ENCODE results near the gene PIAS3.
"Not testable (repeated sequence)": the region's sequence is repeated elsewhere in the genome, so short reads cannot be mapped to it uniquely, and the experiment has no call there.

Gene PIAS3

GRCh38 chr1:145877923-145878486, 19.1 kb upstream of the PIAS3 start:
- no peak for DNase-seq (ENCODE audit: low read depth in 1 of 2, low spot score in 1 of 2)

DNA sequence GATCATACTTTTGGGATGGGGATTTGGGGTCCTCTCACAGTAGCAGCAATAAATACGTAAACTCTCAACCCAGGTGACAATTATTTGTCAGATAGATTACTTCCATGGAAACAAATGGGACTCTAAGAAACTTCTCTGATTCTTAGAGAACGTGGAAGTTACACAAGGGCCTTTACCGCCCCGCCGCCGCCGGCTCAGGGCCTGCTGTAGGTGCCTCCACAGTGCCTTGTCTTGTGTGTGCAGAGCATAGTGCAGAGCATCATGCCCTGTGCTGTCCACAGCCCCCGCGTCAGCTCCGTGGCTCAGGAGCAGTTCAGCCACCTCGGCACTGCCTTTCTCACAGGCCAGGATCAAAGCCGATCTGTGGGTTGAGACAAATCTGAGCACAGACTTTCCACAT, 15.8 kb upstream of the PIAS3 start:
- DNase-seq (ENCODE audit: low read depth in 1 of 2, low spot score in 1 of 2): no peak

DNA sequence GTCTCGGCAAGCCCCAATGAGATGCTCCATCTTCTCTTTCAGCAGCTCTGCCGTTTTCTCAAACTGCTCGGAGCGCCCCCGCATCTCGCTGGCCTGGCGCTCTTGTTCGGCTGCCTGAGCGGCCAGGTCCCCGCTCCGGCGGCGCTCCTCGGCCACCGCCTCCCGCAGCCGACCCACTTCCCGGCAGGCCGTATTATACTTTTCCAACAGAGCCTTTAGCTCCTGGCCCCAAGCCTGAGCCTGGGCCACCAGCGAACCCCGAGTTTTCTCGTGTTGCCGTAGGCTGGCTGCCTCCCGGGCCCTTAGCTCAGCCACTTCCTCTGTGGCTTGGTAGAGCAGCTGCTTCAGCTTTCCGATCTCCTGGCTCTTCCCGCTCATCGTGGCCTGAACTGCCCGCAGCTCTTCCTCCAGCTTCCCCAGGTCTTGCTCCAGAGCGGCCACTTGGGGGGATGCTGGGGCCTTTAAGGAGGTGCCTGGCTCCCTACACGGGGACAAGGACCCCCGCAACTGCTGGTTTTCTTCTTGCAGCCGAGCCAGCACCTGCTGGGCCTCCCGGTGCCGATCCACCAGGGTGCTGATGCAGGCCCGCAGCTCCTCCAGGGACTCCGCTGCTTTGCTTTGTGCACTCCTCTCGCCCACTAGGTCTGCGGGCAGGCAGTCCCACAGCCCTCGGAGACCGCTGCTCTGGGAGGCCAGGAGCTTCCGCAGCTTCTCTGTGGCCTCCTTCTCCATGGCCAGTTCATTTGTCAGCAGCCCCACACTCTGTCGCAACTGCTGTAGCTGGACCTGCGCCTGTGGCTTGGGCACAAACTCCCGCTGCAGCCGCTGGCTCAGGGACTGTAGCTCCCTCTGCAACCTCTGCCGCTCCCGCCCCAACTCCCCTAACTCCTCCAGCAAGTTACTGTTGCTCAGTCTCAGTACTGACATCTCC, 13.4 kb upstream of the PIAS3 start:
- DNase-seq (ENCODE audit: low read depth in 1 of 2, low spot score in 1 of 2): peak in 1 of 2 donors; percentile 14

GRCh38 chr1:145868232-145868631, 9.4 kb upstream of the PIAS3 start:
- no peak for DNase-seq (ENCODE audit: low read depth in 1 of 2, low spot score in 1 of 2)

DNA sequence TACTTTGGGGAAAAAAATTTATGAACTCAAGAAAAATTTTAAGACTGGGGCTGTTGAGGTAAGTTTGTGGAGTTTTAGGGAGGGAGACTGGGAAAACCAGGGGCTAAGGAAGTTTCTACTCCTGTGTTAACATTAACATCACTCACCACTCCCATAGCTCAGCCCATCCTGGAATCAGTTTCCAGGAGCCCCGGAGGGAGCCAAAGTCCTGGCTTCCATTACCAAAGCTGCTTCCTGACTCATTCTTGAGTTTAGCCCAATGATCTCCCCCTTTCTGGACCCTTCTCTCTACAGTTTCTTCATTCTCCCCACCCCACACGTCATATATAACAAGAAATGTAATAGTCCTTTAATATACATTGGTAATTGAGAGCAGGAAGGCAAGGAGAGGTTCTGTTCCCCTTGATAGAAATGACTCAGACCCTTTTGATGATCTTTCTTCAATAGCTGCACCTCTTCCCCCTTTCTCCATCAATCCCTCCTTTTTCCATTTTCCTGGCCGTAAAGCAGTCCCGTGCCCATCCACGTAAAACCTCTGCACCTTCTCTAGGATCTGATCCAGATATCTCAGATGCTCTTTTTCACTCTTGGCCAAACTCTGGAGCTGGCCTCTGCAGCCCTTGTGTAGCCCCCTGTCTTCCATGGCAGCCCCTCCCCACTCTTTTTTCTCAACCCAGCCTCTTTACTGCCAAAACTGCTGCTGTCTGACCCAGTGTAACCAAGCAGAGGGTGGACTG, 4.6 kb upstream of the PIAS3 start:
- no peak for DNase-seq (ENCODE audit: low read depth in 1 of 2, low spot score in 1 of 2)

DNA sequence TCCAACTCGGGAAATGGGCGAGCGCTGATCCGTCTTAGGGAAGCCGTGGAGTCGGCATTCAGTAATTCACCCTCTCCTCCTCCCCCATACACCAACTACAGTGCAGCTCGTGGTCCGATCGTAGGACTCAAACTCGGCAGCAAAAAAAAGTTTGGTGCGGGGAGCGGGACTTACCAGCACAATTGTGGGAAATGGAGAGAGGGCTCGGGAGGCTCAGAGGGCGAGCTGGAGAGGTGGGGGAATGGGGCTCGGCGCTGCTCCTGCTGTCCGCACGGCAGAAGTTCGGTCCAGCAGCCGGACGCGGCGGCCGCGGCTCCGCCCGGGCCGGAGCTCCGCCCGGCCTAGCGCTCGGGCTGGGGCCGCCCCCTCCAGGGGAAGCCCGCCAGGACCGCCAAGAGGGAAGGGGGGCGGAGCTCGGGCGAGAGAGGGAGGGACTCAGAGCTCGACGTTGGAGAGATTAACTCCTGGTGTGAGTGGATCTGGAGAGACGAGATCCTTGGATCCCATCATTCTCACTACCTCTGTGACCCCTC, 676 bp upstream of the PIAS3 start:
- DNase-seq (ENCODE audit: low read depth in 1 of 2, low spot score in 1 of 2): peak; percentile 45 to 62

GRCh38 chr1:145858238-145858900, 512 bp downstream of the PIAS3 start:
- peak in 1 of 2 donors; percentile 22 for DNase-seq (ENCODE audit: low read depth in 1 of 2, low spot score in 1 of 2)

- DNase-seq (ENCODE audit: low read depth in 1 of 2, low spot score in 1 of 2): no peak
Observed at GRCh38 chr1:145857170-145857569, 1.7 kb downstream of the PIAS3 start.

DNA sequence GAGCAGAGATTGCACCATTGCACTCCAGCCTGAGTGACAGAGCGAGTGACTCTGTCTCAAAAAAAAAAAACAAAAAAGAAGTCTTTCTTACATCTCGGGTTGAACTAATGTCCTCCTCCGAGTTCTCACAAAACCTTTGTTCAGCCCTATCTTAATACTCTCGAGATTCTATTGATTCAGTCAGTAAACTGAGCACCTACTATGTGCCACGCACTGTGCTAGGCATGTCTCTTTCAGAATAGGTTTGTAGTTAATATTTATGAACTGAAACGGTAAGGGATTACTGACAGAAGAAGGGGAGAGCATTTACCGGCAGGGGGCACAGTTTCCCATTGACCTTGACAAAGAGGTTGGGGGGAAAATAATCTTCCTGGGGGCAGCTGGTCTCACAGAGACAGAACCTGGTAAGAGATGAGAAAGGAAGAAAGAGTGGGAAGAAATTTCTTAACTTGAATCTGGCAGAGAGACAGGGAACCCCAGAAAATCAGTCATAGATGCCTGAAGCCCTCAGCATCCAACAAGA, 3.4 kb downstream of the PIAS3 start:
- no peak for DNase-seq (ENCODE audit: low read depth in 1 of 2, low spot score in 1 of 2)

- no peak for DNase-seq (ENCODE audit: low read depth in 1 of 2, low spot score in 1 of 2)
Observed at GRCh38 chr1:145849356-145850160, 9.3 kb downstream of the PIAS3 start.

- DNase-seq (ENCODE audit: low read depth in 1 of 2, low spot score in 1 of 2): no peak
Observed at GRCh38 chr1:145847827-145848226, 11.1 kb downstream of the PIAS3 start.

GRCh38 chr1:145846201-145846612, 12.7 kb downstream of the PIAS3 start:
- no peak for DNase-seq (ENCODE audit: low read depth in 1 of 2, low spot score in 1 of 2)

- DNase-seq (ENCODE audit: low read depth in 1 of 2, low spot score in 1 of 2): peak; percentile 55 to 60
Observed at GRCh38 chr1:145845514-145846161, 13.2 kb downstream of the PIAS3 start, which contains the start of gene NUDT17. TSS of gene NUDT17 (plus strand) at chr1:145845630. CDS start at chr1:145845641, 11 bp downstream.

GRCh38 chr1:145845144-145845513, 13.8 kb downstream of the PIAS3 start:
- DNase-seq (ENCODE audit: low read depth in 1 of 2, low spot score in 1 of 2): no peak

- DNase-seq (ENCODE audit: low read depth in 1 of 2, low spot score in 1 of 2): no peak
Observed at GRCh38 chr1:145843031-145843430, 15.8 kb downstream of the PIAS3 start.

DNA sequence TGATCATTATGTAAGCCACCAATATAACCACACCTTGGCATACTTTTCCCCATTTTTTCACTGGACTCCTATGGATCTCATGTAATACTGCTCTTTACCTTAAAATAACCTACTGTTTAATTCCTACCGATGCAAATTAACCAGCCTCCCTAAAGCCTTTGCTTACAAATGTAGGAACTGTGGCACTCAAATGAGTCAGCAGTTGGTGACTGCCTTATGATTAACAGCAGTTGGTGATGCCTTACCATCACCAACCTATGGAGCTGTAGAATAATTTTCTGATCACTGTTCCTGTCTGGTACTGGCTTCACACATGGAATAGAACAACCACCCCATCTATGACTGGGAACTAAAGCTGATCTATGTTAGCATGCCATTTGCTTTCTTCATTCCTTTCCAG, 21.2 kb downstream of the PIAS3 start:
- DNase-seq (ENCODE audit: low read depth in 1 of 2, low spot score in 1 of 2): no peak

DNA sequence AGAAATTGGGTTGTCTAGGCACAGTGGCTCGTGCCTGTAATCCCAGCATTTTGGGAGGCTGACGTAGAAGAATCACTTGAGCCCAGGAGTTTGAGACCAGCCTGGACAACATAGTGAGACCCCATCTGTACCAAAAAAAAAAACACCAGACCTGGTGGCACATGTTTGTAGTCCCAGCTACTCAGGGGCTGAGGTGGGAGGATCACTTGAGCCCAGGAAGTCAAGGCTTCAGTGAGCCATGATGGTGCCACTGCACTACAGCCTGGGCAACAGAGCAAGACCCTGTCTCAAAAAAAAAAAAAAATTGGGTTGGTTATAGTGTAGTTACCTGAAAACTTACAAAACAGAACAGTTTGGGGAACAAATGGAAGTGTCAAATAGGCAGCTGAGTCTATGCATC, 28.1 kb downstream of the PIAS3 start:
- DNase-seq (ENCODE audit: low read depth in 1 of 2, low spot score in 1 of 2): not testable (repeated sequence)

- DNase-seq (ENCODE audit: low read depth in 1 of 2, low spot score in 1 of 2): no peak
Observed at GRCh38 chr1:145828367-145829026, 30.4 kb downstream of the PIAS3 start.

DNA sequence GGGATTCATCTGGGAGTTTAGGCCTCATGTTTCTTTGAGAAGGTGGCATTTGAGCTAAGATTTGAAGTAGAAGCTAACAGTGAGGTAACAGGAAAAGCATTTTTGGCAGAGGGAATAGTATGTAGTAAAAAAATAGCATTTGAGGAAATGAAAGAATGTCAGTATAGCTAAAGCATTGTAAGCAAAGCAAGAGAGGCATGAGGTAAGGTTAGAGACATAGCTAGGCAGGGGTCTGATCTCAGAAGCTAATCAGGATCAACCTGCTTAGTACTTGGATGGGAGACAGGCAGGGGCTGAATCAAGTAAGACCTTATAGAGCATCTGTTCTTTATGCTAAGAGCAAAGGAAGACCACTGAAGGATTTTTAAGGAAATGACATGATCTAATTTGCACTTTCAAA, 30.9 kb downstream of the PIAS3 start:
- no peak for DNase-seq (ENCODE audit: low read depth in 1 of 2, low spot score in 1 of 2)
